Liver (tissue), 9 donors: ENCODE data around the gene CBFA2T3. TPM values are rescaled to one million over a fixed set of nuclear protein-coding genes. Genes with fewer than 3 reads are reported as not detected.

Source experiments
- DNase-seq: peaks from one replicate; pipeline ENCODE4 v3.0.0-alpha.2; 2017; ENCODE audit warnings: low spot score
- H3K27ac ChIP-seq, 2 donors: one replicate each; pipeline ENCODE4 v1.7.0; 2013; ENCODE audit warnings: inconsistent platforms in 2 of 2, low read length in 2 of 2, control low read depth in 1 of 2, low read depth in 1 of 2, mild to moderate bottlenecking in 1 of 2
- H3K27me3 ChIP-seq, 4 donors: one replicate each; pipeline versions ENCODE4 v1.6.1 to v1.7.0; 2013; ENCODE audit warnings: low read length in 3 of 4, inconsistent platforms in 1 of 4, mild to moderate bottlenecking in 1 of 4, moderate library complexity in 1 of 4; ENCODE audit not compliant: control insufficient read depth in 4 of 4, insufficient read depth in 4 of 4
- H3K36me3 ChIP-seq, 4 donors: one replicate each; pipeline versions ENCODE4 v1.6.1 to v1.7.0; 2013; ENCODE audit warnings: low read length in 3 of 4, mild to moderate bottlenecking in 3 of 4, low read depth in 1 of 4, moderate library complexity in 1 of 4; ENCODE audit not compliant: control insufficient read depth in 4 of 4, insufficient read depth in 3 of 4
- H3K4me1 ChIP-seq, 4 donors: one replicate each; pipeline versions ENCODE4 v1.6.1 to v1.7.0; 2013; ENCODE audit warnings: low read length in 3 of 4, mild to moderate bottlenecking in 3 of 4, moderate library complexity in 1 of 4; ENCODE audit not compliant: control insufficient read depth in 4 of 4, insufficient read depth in 4 of 4
- H3K4me3 ChIP-seq, 3 donors: one replicate each; pipeline versions ENCODE4 v1.6.1 to v1.7.0; 2013; ENCODE audit warnings: low read length in 3 of 3, control low read depth in 1 of 3, low read depth in 1 of 3, mild to moderate bottlenecking in 1 of 3
- H3K9ac ChIP-seq, 2 donors: one replicate each; pipeline ENCODE4 v1.7.0; 2013; ENCODE audit warnings: low read length in 2 of 2, mild to moderate bottlenecking in 2 of 2, moderate library complexity in 2 of 2, control low read depth in 1 of 2, low read depth in 1 of 2
- H3K9me3 ChIP-seq, 4 donors: one replicate each; pipeline versions ENCODE4 v1.6.1 to v1.7.0; 2013; ENCODE audit warnings: low read length in 3 of 4; ENCODE audit not compliant: control insufficient read depth in 4 of 4
- EGR1 ChIP-seq, 2 donors: IDR thresholded peaks; 2 replicates each; pipeline ENCODE4 v1.6.1; 2016 to 2018; ENCODE audit warnings: antibody characterized with exemption in 2 of 2, low read depth in 2 of 2
- FOXA1 ChIP-seq: IDR thresholded peaks from 2 replicates; pipeline ENCODE4 v1.6.1; 2016; ENCODE audit warnings: antibody characterized with exemption
- FOXA2 ChIP-seq: IDR thresholded peaks from 2 replicates; pipeline ENCODE4 v1.6.1; 2016; ENCODE audit warnings: antibody characterized with exemption
- GABPA ChIP-seq, 2 donors: IDR thresholded peaks in 1 of 2; conservative IDR thresholded peaks in 1 of 2; 2 replicates each; pipeline ENCODE4 v1.6.1; 2016; ENCODE audit warnings: antibody characterized with exemption in 2 of 2, mild to moderate bottlenecking in 1 of 2, moderate library complexity in 1 of 2
- HNF4A ChIP-seq, 2 donors: conservative IDR thresholded peaks; 2 replicates each; pipeline ENCODE4 v1.6.1; 2016; ENCODE audit warnings: antibody characterized with exemption in 2 of 2, mild to moderate bottlenecking in 2 of 2
- HNF4G ChIP-seq: IDR thresholded peaks from 2 replicates; pipeline ENCODE4 v1.6.1; 2016; ENCODE audit warnings: antibody characterized with exemption
- JUND ChIP-seq, 2 donors: IDR thresholded peaks; 2 replicates each; pipeline ENCODE4 v1.6.1; 2016; ENCODE audit warnings: antibody characterized with exemption in 2 of 2
- MAX ChIP-seq: IDR thresholded peaks from 2 replicates; pipeline ENCODE4 v1.6.1; 2016; ENCODE audit warnings: antibody characterized with exemption
- NR2F2 ChIP-seq: IDR thresholded peaks from 2 replicates; pipeline ENCODE4 v1.6.1; 2016; ENCODE audit warnings: antibody characterized with exemption
- RAD21 ChIP-seq, 2 donors: IDR thresholded peaks; 2 replicates each; pipeline ENCODE4 v1.6.1; 2016; ENCODE audit warnings: antibody characterized with exemption in 2 of 2, mild to moderate bottlenecking in 2 of 2
- REST ChIP-seq: IDR thresholded peaks from 2 replicates; pipeline ENCODE4 v1.6.1; 2016; ENCODE audit warnings: antibody characterized with exemption, mild to moderate bottlenecking
- RXRA ChIP-seq, 2 donors: IDR thresholded peaks; 2 replicates each; pipeline ENCODE4 v1.6.1; 2017 to 2018; ENCODE audit warnings: antibody characterized with exemption in 2 of 2, mild to moderate bottlenecking in 1 of 2
- SP1 ChIP-seq: IDR thresholded peaks from 2 replicates; pipeline ENCODE4 v1.6.1; 2018; ENCODE audit warnings: antibody characterized with exemption, mild to moderate bottlenecking
- TAF1 ChIP-seq: conservative IDR thresholded peaks from 2 replicates; pipeline ENCODE4 v1.6.1; 2016; ENCODE audit warnings: antibody characterized with exemption, mild to moderate bottlenecking
- YY1 ChIP-seq: IDR thresholded peaks from 2 replicates; pipeline ENCODE4 v1.6.1; 2016; ENCODE audit warnings: antibody characterized with exemption, mild to moderate bottlenecking
- ZBTB33 ChIP-seq: IDR thresholded peaks from 2 replicates; pipeline ENCODE4 v1.6.1; 2016; ENCODE audit warnings: antibody characterized with exemption
- WGBS: extraction: QIAGEN DNeasy Blood & Tissue Kit; methylation state at CpG from one replicate; pipeline ENCODE4 v1.1.7; 2013; 5-methylcytosine and 5-hydroxymethylcytosine counted together
- polyA plus RNA-seq, 2 donors: library from polyadenylated mRNA; stranded (reverse) in 1 of 2; unstranded in 1 of 2; fragments of 200-250 nt in 1 of 2; fragments of >200 nt in 1 of 2; fragmentation: Nextera tagmentation in 1 of 2; extraction: Ambion mirVana in 1 of 2; gene quantifications; one replicate each; pipeline versions ENCODE4 v1.2.1 to v1.2.3, GENCODE V29; 2013 to 2015
- total RNA-seq, 2 donors: library from RNA; depleted of rRNA; stranded (reverse); fragments of >200 nt; gene quantifications; one replicate each; pipeline ENCODE4 v1.2.3, GENCODE V29; 2014
- donor health status: healthy.
- donor health status: healthy.
- donor health status: healthy.
- donor health status: healthy.
- donor health status: healthy.

Gene CBFA2T3
- total and polyA plus RNA-seq, 4 donors, result 1.4 to 4.5 (median 3.1) TPM

DNA sequence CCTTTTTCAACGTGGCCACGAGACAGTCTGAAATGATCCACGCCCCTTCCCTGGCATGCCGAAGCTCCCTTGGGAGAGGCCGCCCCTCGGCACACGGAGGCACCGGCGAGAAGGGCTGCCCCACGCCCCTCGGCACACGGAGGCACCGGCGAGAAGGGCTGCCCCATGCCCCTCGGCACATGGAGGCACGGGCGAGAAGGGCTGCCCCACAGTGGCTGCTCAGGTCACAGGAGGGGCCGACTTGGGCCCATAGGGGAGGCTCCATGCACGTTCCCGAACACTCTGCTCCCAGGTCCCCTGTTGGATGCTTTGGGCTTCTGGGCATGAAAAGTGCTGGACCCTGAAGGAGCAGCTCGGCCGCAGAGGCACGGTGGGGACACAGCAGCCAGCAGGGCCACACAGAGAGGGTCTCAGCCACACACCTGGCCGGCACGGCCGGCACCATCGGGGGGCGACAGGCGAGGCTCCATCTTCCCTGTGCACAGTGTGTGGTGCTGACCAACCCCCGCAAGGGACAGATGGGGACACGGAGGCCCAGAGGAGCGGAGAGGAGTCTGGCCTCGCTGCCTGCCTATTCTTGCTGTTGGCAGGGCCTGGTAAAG is 42.8 kb downstream of the CBFA2T3 start:
- Histone ChIP-seq H3K4me1 (peaks cover 0 to 12% (median 4%) of the 10 kb centered on the region in 4 donors), H3K9ac (no peak overlapping the region), H3K4me3 (no peak overlapping the region), H3K27me3 (no peaks in the 10 kb centered on the region), H3K27ac (no peak overlapping the region), H3K36me3 (no peaks in the 10 kb centered on the region), H3K9me3 (no peaks in the 10 kb centered on the region)
- WGBS, result 71% methylated on average over 33 of the region's 33 CpGs
- TF ChIP-seq GABPA (IDR thresholded peaks at IDR 0.05 in 1 of 2, conservative IDR thresholded peaks at IDR 0.05 in 1 of 2) (no peak), FOXA2 (no peak), HNF4G (no peak), RXRA (IDR thresholded peaks at IDR 0.05) (no peak)
- no peak for DNase-seq

GRCh38 chr16:88932929-88933328 is 44.1 kb downstream of the CBFA2T3 start:
- Histone ChIP-seq H3K27me3 (no peaks in the 10 kb centered on the region), H3K36me3 (no peaks in the 10 kb centered on the region), H3K4me3 (no peak overlapping the region), H3K9me3 (no peaks in the 10 kb centered on the region), H3K9ac (no peak overlapping the region), H3K4me1 (peaks cover 2 to 17% (median 9%) of the 10 kb centered on the region in 4 donors), H3K27ac (no peak overlapping the region)
- TF ChIP-seq YY1 (no peak), NR2F2 (no peak), JUND (IDR thresholded peaks at IDR 0.05) (no peak), HNF4G (no peak)
- 82% methylated on average over 17 of the region's 17 CpGs for WGBS
- no peak for DNase-seq

DNA sequence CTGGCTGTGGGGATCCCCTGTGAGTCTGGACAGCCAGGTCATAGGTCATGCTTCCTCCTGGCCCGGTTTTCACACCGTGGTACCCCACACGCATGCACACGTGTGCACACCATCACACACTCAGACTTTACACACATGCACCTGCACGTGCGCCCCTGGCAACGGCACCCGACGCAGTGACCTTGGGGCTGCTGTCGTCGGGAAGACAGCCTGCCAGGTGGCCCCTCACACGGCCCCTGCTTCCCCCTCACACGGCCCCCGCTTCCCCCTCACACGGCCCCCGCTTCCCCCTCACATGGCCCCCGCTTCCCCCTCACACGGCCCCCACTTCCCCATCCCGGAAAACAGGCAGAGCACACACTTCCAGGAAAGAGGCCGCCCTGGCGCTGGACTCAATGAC is 45.1 kb downstream of the CBFA2T3 start:
- H3K27ac ChIP-seq, result no peak overlapping the region
- H3K4me1 ChIP-seq, result peaks cover 2 to 19% (median 9%) of the 10 kb centered on the region in 4 donors
- no peak overlapping the region for H3K9ac ChIP-seq
- DNase-seq, result no peak
- H3K9me3 ChIP-seq, result no peaks in the 10 kb centered on the region
- no peak overlapping the region for H3K4me3 ChIP-seq
- no peaks in the 10 kb centered on the region for H3K27me3 ChIP-seq
- WGBS, result 73% methylated on average over 21 of the region's 21 CpGs
- no peaks in the 10 kb centered on the region for H3K36me3 ChIP-seq
- TF ChIP-seq YY1, result no peak
- no peak for TF ChIP-seq RAD21 (IDR thresholded peaks at IDR 0.05)
- TF ChIP-seq RXRA (IDR thresholded peaks at IDR 0.05), result no peak
- no peak for TF ChIP-seq REST
- no peak for TF ChIP-seq HNF4G
- no peak for TF ChIP-seq HNF4A (conservative IDR thresholded peaks at IDR 0.05)
- TF ChIP-seq NR2F2, result no peak
- TF ChIP-seq GABPA (IDR thresholded peaks at IDR 0.05 in 1 of 2, conservative IDR thresholded peaks at IDR 0.05 in 1 of 2), result no peak
- TF ChIP-seq EGR1 (IDR thresholded peaks at IDR 0.05; ENCODE audit: low read depth in 2 of 2), result no peak
- no peak for TF ChIP-seq MAX
- no peak for TF ChIP-seq FOXA2
- TF ChIP-seq TAF1, result no peak
- no peak for TF ChIP-seq SP1
- TF ChIP-seq ZBTB33, result no peak
- no peak for TF ChIP-seq FOXA1
